CD14-positive monocyte (primary cell): ENCODE results near the gene CARD11. TPM values are rescaled to one million over a fixed set of nuclear protein-coding genes. Genes with fewer than 3 reads are reported as not detected.

Experiments used
- DNase-seq, 3 donors: peaks; one replicate each; pipeline ENCODE4 v3.0.0-alpha.2; 2011 to 2022
- H2AFZ ChIP-seq: 2 replicates; pipeline ENCODE4 v1.6.0; 2012; ENCODE audit warnings: mild to moderate bottlenecking, low read depth, low read length, inconsistent platforms; ENCODE audit not compliant: insufficient read depth, poor library complexity, severe bottlenecking
- H3K27ac ChIP-seq, 2 donors: 1 replicate in 1 of 2; 2 replicates in 1 of 2; pipeline ENCODE4 v1.5.1; 2012 to 2013; ENCODE audit warnings: low read length in 2 of 2, control low read depth in 1 of 2, inconsistent platforms in 1 of 2, low read depth in 1 of 2, mild to moderate bottlenecking in 1 of 2
- H3K27me3 ChIP-seq, 2 donors: one replicate each; pipeline versions ENCODE4 v1.6.0 to v1.6.1; 2011 to 2013; ENCODE audit warnings: low read length in 2 of 2; ENCODE audit not compliant: control insufficient read depth in 2 of 2, insufficient read depth in 2 of 2
- H3K36me3 ChIP-seq, 2 donors: replicated peaks in 1 of 2; 1 replicate in 1 of 2; 2 replicates in 1 of 2; pipeline versions ENCODE4 v1.5.1 to v1.6.1; 2012 to 2013; ENCODE audit warnings: low read length in 2 of 2, control low read depth in 1 of 2, inconsistent platforms in 1 of 2, mild to moderate bottlenecking in 1 of 2; ENCODE audit not compliant: insufficient read depth in 2 of 2, control insufficient read depth in 1 of 2
- H3K4me1 ChIP-seq, 2 donors: 1 replicate in 1 of 2; 2 replicates in 1 of 2; pipeline versions ENCODE4 v1.5.1 to v1.6.1; 2012 to 2013; ENCODE audit warnings: low read length in 2 of 2, control low read depth in 1 of 2, inconsistent platforms in 1 of 2, mild to moderate bottlenecking in 1 of 2, moderate library complexity in 1 of 2; ENCODE audit not compliant: insufficient read depth in 2 of 2, control insufficient read depth in 1 of 2
- H3K4me2 ChIP-seq: replicated peaks from 2 replicates; pipeline ENCODE3; 2012; ENCODE audit warnings: low read length, moderate library complexity, mild to moderate bottlenecking; ENCODE audit not compliant: poor library complexity, severe bottlenecking; ENCODE audit errors: extremely low read depth
- H3K4me3 ChIP-seq, 3 experiments: fragments of 200-600 bp in 1 of 3; sonication (generic) in 1 of 3; replicated peaks in 1 of 3; 1 replicate in 2 of 3; 2 replicates in 1 of 3; pipeline ENCODE4 v1.5.1; 2011 to 2013; ENCODE audit warnings: low read length in 3 of 3, mild to moderate bottlenecking in 3 of 3, control low read depth in 2 of 3, low read depth in 2 of 3, inconsistent platforms in 1 of 3, moderate library complexity in 1 of 3
- H3K79me2 ChIP-seq: 2 replicates; pipeline ENCODE4 v1.6.0; 2012; ENCODE audit warnings: mild to moderate bottlenecking, control low read depth, inconsistent platforms, low read length, moderate library complexity; ENCODE audit not compliant: insufficient read depth
- H3K9ac ChIP-seq: 2 replicates; pipeline ENCODE4 v1.6.0; 2017; ENCODE audit warnings: low read length, mild to moderate bottlenecking; ENCODE audit not compliant: insufficient read depth, poor library complexity, severe bottlenecking
- H3K9me3 ChIP-seq, 2 donors: replicated peaks in 1 of 2; 1 replicate in 1 of 2; 2 replicates in 1 of 2; pipeline versions ENCODE4 v1.5.1 to v1.6.1; 2012 to 2013; ENCODE audit warnings: low read length in 2 of 2, control low read depth in 1 of 2; ENCODE audit not compliant: control insufficient read depth in 1 of 2, insufficient read depth in 1 of 2
- H4K20me1 ChIP-seq: 2 replicates; pipeline ENCODE4 v1.6.0; 2012; ENCODE audit warnings: mild to moderate bottlenecking, low read length, control low read depth, moderate library complexity; ENCODE audit not compliant: insufficient read depth
- H3K27ac Mint-ChIP-seq, 7 donors: one replicate each; pipeline ENCODE4 v1.8.0; 2020; ENCODE audit warnings: mild to moderate bottlenecking in 7 of 7, mixed read lengths in 7 of 7, moderate library complexity in 6 of 7, inconsistent platforms in 2 of 7
- H3K27me3 Mint-ChIP-seq, 3 donors: one replicate each; pipeline ENCODE4 v1.8.0; 2021 to 2022; ENCODE audit warnings: low read depth in 3 of 3, mild to moderate bottlenecking in 3 of 3, mixed read lengths in 3 of 3, moderate library complexity in 3 of 3, inconsistent platforms in 1 of 3
- H3K36me3 Mint-ChIP-seq, 2 donors: one replicate each; pipeline ENCODE4 v1.8.0; 2020; ENCODE audit warnings: mixed read lengths in 2 of 2, inconsistent platforms in 1 of 2, mild to moderate bottlenecking in 1 of 2
- H3K4me1 Mint-ChIP-seq: one replicate; pipeline ENCODE4 v1.8.0; 2020; ENCODE audit warnings: mild to moderate bottlenecking, mixed read lengths
- H3K4me3 Mint-ChIP-seq, 2 donors: one replicate each; pipeline ENCODE4 v1.8.0; 2020; ENCODE audit warnings: mild to moderate bottlenecking in 2 of 2, mixed read lengths in 2 of 2, moderate library complexity in 1 of 2
- H3K9me3 Mint-ChIP-seq, 7 donors: one replicate each; pipeline ENCODE4 v1.8.0; 2020 to 2022; ENCODE audit warnings: mixed read lengths in 7 of 7, mild to moderate bottlenecking in 6 of 7, moderate library complexity in 6 of 7, inconsistent platforms in 2 of 7
- WGBS: methylation state at CpG from one replicate; pipeline ENCODE4 v1.1.5; 2013; ENCODE audit warnings: missing lambda C conversion rate; ENCODE audit not compliant: insufficient coverage; 5-methylcytosine and 5-hydroxymethylcytosine counted together
- intact Hi-C, 2 donors: fragments of 100-400 bp; cut with micrococcal nuclease; formaldehyde crosslinking; loops; one replicate each; pipeline versions ENCODE4 v1.15.0 to v1.15.1; 2023
- polyA plus RNA-seq, 3 donors: library from polyadenylated mRNA; depleted of rRNA in 1 of 3; unstranded in 2 of 3; stranded (reverse) in 1 of 3; fragments of 300-500 nt in 2 of 3; fragments of >200 nt in 1 of 3; fragmentation: Illumina TruSeq in 2 of 3; gene quantifications; 1 replicate in 2 of 3; 2 replicates in 1 of 3; pipeline ENCODE4 v1.2.3, GENCODE V29; 2012 to 2021
- TF ChIP-seq, protein P1 (sequence below): fragments of 200-600 bp; IDR thresholded peaks from one replicate; pipeline ENCODE4 v1.8.0; 2022; ENCODE audit warnings: antibody characterized with exemption, mild to moderate bottlenecking

Gene CARD11
- polyA plus RNA-seq, 3 donors = 0.04 to 0.17 TPM; not detected in 1

GRCh38 chr7:2918406-2918805, 125.3 kb downstream of the CARD11 start:
- Histone ChIP-seq H3K27me3 (no peaks in the 10 kb centered on the region), H2AFZ (no peak overlapping the region), H4K20me1 (no peaks in the 10 kb centered on the region), H3K27ac (no peak overlapping the region), H3K79me2 (no peaks in the 10 kb centered on the region), H3K4me1 (no peaks in the 10 kb centered on the region), H3K9me3 (no peaks in the 10 kb centered on the region), H3K4me2 (no peak overlapping the region), H3K4me3 (no peak overlapping the region), H3K36me3 (no peaks in the 10 kb centered on the region), H3K9ac (no peak overlapping the region)
- no peak for DNase-seq
- no peaks in the 10 kb centered on the region for H3K4me1 Mint-ChIP-seq
- H3K36me3 Mint-ChIP-seq = no peaks in the 10 kb centered on the region
- peak overlapping the region in 1 of 7 donors; percentile 40 for H3K27ac Mint-ChIP-seq
- H3K27me3 Mint-ChIP-seq = peaks cover 0 to 3% (median 1%) of the 10 kb centered on the region in 3 donors
- TF ChIP-seq, protein P1, sequence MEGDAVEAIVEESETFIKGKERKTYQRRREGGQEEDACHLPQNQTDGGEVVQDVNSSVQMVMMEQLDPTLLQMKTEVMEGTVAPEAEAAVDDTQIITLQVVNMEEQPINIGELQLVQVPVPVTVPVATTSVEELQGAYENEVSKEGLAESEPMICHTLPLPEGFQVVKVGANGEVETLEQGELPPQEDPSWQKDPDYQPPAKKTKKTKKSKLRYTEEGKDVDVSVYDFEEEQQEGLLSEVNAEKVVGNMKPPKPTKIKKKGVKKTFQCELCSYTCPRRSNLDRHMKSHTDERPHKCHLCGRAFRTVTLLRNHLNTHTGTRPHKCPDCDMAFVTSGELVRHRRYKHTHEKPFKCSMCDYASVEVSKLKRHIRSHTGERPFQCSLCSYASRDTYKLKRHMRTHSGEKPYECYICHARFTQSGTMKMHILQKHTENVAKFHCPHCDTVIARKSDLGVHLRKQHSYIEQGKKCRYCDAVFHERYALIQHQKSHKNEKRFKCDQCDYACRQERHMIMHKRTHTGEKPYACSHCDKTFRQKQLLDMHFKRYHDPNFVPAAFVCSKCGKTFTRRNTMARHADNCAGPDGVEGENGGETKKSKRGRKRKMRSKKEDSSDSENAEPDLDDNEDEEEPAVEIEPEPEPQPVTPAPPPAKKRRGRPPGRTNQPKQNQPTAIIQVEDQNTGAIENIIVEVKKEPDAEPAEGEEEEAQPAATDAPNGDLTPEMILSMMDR = no peak
- peaks cover 0 to 4% (median 2%) of the 10 kb centered on the region in 7 donors for H3K9me3 Mint-ChIP-seq
- over 99% methylated on average over 19 of the region's 20 CpGs for WGBS
- intact Hi-C loops = no loop called here
- no peak overlapping the region for H3K4me3 Mint-ChIP-seq

DNA sequence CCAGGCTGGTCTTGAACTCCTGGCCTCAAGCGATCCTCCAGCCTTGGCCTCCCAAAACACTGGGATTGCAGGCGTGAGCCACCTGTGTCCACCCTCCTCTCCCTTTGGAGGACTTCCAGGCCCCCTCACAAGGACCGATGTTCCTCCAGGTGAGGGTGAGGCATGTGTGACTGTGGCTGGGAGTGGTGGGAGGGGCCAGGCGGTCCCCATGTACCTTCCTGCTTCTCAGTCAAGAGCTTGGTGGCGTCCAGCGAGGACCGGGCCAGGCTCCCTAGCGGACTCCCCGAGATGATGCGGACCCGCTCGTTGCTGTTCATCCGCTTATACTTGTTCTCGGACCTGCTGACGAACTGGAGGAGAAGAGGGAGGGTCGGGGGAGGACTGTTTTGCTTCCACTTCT, 128.6 kb downstream of the CARD11 start:
- Histone ChIP-seq H3K36me3 (no peaks in the 10 kb centered on the region), H3K79me2 (no peaks in the 10 kb centered on the region), H3K9me3 (no peaks in the 10 kb centered on the region), H3K27me3 (no peaks in the 10 kb centered on the region), H2AFZ (no peak overlapping the region), H3K9ac (no peak overlapping the region), H3K4me1 (no peaks in the 10 kb centered on the region), H3K27ac (no peak overlapping the region), H3K4me3 (no peak overlapping the region), H3K4me2 (no peak overlapping the region), H4K20me1 (no peaks in the 10 kb centered on the region)
- TF ChIP-seq, protein P1 = no peak
- no peaks in the 10 kb centered on the region for H3K4me1 Mint-ChIP-seq
- DNase-seq = no peak
- H3K36me3 Mint-ChIP-seq = no peaks in the 10 kb centered on the region
- WGBS = 91% methylated on average over 4 of the region's 16 CpGs
- peaks cover 0 to 2% (median 0%) of the 10 kb centered on the region in 3 donors for H3K27me3 Mint-ChIP-seq
- peak overlapping the region in 1 of 7 donors; percentile 31 for H3K27ac Mint-ChIP-seq
- H3K4me3 Mint-ChIP-seq = no peak overlapping the region
- intact Hi-C loops = no loop called here
- peaks cover 0 to 4% (median 2%) of the 10 kb centered on the region in 7 donors for H3K9me3 Mint-ChIP-seq
